T-cell (primary cell): ENCODE measurements around the gene LUC7L. TPM values are rescaled to one million over a fixed set of nuclear protein-coding genes. Genes with fewer than 3 reads are reported as not detected.
"Not testable (repeated sequence)": the region's sequence is repeated elsewhere in the genome, so short reads cannot be mapped to it uniquely, and the experiment has no call there.

Source experiments
- ATAC-seq, 4 experiments: fragments of 200-7000 bp in 3 of 4; fragments of 150-1000 bp in 1 of 4; cut with Tn5 transposase; replicated peaks in 1 of 4; 1 replicate in 3 of 4; 2 replicates in 1 of 4; pipeline ENCODE4 v1.10.0; 2021; ENCODE audit warnings: moderate library complexity in 3 of 4, mild to moderate bottlenecking in 2 of 4, moderate number of reproducible peaks in 1 of 4
- CTCF ChIA-PET, 2 donors: fragments of 300-600 bp; sonication (Branson Sonifier 250); formaldehyde crosslinking; loops; one replicate each; lab custom pipeline; 2022; ENCODE audit warnings: antibody characterized with exemption in 2 of 2; lab: Charles Lee
- POLR2A ChIA-PET, 2 donors: fragments of 300-600 bp; sonication (Branson Sonifier 250); formaldehyde crosslinking; loops; one replicate each; lab custom pipeline; 2022; ENCODE audit warnings: antibody characterized with exemption in 2 of 2; lab: Charles Lee
- DNase-seq, 35 experiments: peaks; one replicate each; pipeline versions ENCODE4 v3.0.0 to v3.0.0-alpha.2; 2013 to 2023
- H3K27ac ChIP-seq: one replicate; pipeline ENCODE4 v1.5.1; 2013; ENCODE audit warnings: low read length
- H3K27me3 ChIP-seq, 2 experiments: replicated peaks in 1 of 2; 1 replicate in 1 of 2; 2 replicates in 1 of 2; pipeline versions ENCODE4 v1.6.1 to v1.7.0; 2013; ENCODE audit warnings: low read length in 1 of 2, mixed read lengths in 1 of 2; ENCODE audit not compliant: control insufficient read depth in 2 of 2, insufficient read depth in 2 of 2; ENCODE audit errors: extremely low read depth in 1 of 2
- H3K36me3 ChIP-seq, 2 donors: 1 replicate in 1 of 2; 2 replicates in 1 of 2; pipeline versions ENCODE4 v1.6.1 to v1.7.0; 2013; ENCODE audit warnings: low read length in 1 of 2; ENCODE audit not compliant: control insufficient read depth in 2 of 2, insufficient read depth in 1 of 2; ENCODE audit errors: extremely low read depth in 1 of 2
- H3K4me1 ChIP-seq, 2 experiments: 1 replicate in 1 of 2; 2 replicates in 1 of 2; pipeline versions ENCODE4 v1.6.1 to v1.7.0; 2013; ENCODE audit warnings: low read length in 2 of 2, mixed read lengths in 1 of 2; ENCODE audit not compliant: insufficient read depth in 2 of 2, control insufficient read depth in 1 of 2; ENCODE audit errors: extremely low read depth in 1 of 2
- H3K4me3 ChIP-seq, 2 donors: 1 replicate in 1 of 2; 2 replicates in 1 of 2; pipeline versions ENCODE4 v1.5.1 to v1.7.0; 2013; ENCODE audit warnings: mild to moderate bottlenecking in 2 of 2, low read length in 1 of 2, moderate library complexity in 1 of 2; ENCODE audit not compliant: control insufficient read depth in 1 of 2; ENCODE audit errors: extremely low read depth in 1 of 2
- H3K9me3 ChIP-seq: 2 replicates; pipeline ENCODE4 v1.7.0; 2013
- H3K27ac Mint-ChIP-seq, 2 donors: one replicate each; pipeline ENCODE4 v1.8.0; 2020 to 2021; ENCODE audit warnings: mild to moderate bottlenecking in 2 of 2, mixed read lengths in 2 of 2
- H3K27me3 Mint-ChIP-seq, 2 donors: one replicate each; pipeline ENCODE4 v1.8.0; 2021 to 2022; ENCODE audit warnings: mixed read lengths in 2 of 2
- H3K36me3 Mint-ChIP-seq: one replicate; pipeline ENCODE4 v1.8.0; 2021; ENCODE audit warnings: mixed read lengths
- H3K4me1 Mint-ChIP-seq, 3 donors: one replicate each; pipeline ENCODE4 v1.8.0; 2020 to 2022; ENCODE audit warnings: mixed read lengths in 3 of 3, mild to moderate bottlenecking in 1 of 3
- H3K4me3 Mint-ChIP-seq, 3 donors: one replicate each; pipeline ENCODE4 v1.8.0; 2020 to 2022; ENCODE audit warnings: mild to moderate bottlenecking in 3 of 3, mixed read lengths in 3 of 3, moderate library complexity in 3 of 3
- H3K9me3 Mint-ChIP-seq, 3 donors: one replicate each; pipeline ENCODE4 v1.8.0; 2020 to 2022; ENCODE audit warnings: mixed read lengths in 3 of 3
- WGBS: methylation state at CpG from one replicate; pipeline ENCODE4 v1.1.5; 2013; ENCODE audit warnings: missing lambda C conversion rate; ENCODE audit not compliant: insufficient coverage; 5-methylcytosine and 5-hydroxymethylcytosine counted together
- total RNA-seq, 35 experiments: library from RNA in 6 of 35; stranded (reverse) in 6 of 35; fragments of 120-200 nt in 1 of 35; gene quantifications; one replicate each; pipeline versions ENCODE4 v1.2.1 to v1.2.4 and lab custom pipeline; 2013 to 2026

The LUC7L gene
- total RNA-seq, 5 donors from 2014 or later (not counting 1 experiment from before 2014, with no cell fraction given) = 134 to 170 (median 158) TPM

DNA sequence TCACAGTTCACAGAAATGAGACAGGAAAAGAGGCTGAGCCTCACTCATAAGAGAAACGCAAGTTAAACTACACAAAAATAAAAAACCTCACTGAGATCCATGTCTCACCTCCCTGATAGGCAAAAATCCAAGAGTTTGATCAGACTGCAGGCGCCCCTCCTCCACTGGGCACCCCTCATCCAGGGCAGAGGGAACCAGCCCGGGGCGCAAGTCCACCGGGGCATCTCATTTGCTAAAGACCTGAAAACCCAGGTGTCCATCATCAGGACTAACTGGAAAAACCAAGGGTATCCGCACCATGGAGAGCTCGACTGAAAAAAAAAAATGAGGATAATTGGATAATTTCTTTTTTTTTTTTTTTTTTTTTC is 74.2 kb downstream of the LUC7L start:
- no peak overlapping the region for H3K27ac Mint-ChIP-seq
- CTCF ChIA-PET = no interaction called here

DNA sequence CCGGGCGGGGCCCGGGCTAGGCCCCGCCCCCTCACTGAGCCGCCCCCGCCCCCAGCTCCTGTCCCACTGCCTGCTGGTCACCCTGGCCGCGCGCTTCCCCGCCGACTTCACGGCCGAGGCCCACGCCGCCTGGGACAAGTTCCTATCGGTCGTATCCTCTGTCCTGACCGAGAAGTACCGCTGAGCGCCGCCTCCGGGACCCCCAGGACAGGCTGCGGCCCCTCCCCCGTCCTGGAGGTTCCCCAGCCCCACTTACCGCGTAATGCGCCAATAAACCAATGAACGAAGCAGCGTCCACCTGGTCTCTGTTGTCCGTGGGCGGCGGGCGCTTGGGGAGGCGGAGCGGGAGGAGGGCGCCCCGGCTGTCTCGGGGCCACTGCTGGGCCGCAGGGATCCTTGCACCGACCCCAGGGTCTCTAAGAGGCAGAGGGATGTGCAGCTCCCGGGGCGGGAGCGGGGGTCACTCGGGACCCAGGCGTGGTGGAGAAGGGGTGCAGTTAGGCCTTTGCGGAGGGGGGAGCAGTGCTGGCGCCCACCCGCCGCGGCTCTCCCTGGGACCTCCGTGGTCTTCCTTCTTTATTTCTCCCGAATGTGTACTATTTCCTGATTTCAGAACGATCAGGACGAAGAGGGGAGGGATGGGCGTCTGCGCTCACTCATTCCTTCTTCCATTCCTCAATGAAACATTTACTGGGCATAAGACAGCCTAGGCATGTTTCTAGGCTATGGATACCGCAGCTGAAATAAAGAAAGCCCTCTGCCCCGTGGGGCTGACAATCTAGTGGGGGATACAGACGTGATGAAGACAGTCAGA is 74.8 kb downstream of the LUC7L start:
- H3K4me1 Mint-ChIP-seq = peaks cover 7 to 9% (median 8%) of the 10 kb centered on the region in 3 donors
- POLR2A ChIA-PET = no interaction called here
- peak overlapping the region; percentile 37 to 80 (median 58) for H3K4me3 Mint-ChIP-seq
- Histone ChIP-seq H3K36me3 (no peaks in the 10 kb centered on the region), H3K4me3 (peak overlapping the region; percentile 26 to 32), H3K27me3 (peaks cover 6 to 43% of the 10 kb centered on the region in 2 experiments), H3K9me3 (no peaks in the 10 kb centered on the region), H3K27ac (no peak overlapping the region), H3K4me1 (peaks cover 2 to 10% of the 10 kb centered on the region in 2 experiments)
- H3K27me3 Mint-ChIP-seq = peaks cover 14 to 38% of the 10 kb centered on the region in 2 donors
- peak; percentile 14 to 56 (median 46) for ATAC-seq
- H3K27ac Mint-ChIP-seq = no peak overlapping the region
- no peaks in the 10 kb centered on the region for H3K36me3 Mint-ChIP-seq
- WGBS = 8% methylated on average over 44 of the region's 59 CpGs
- H3K9me3 Mint-ChIP-seq = no peaks in the 10 kb centered on the region
- DNase-seq = peak in 1 of 35 experiments; percentile 17
- CTCF ChIA-PET = no interaction called here

More for the DNA sequence above, 74.2 kb downstream of the LUC7L start:
- Histone ChIP-seq H3K4me1 (peaks cover 2 to 10% of the 10 kb centered on the region in 2 experiments), H3K36me3 (no peaks in the 10 kb centered on the region), H3K27ac (no peak overlapping the region), H3K4me3 (no peak overlapping the region), H3K27me3 (peaks cover 6 to 47% of the 10 kb centered on the region in 2 experiments), H3K9me3 (no peaks in the 10 kb centered on the region)
- H3K36me3 Mint-ChIP-seq = no peaks in the 10 kb centered on the region
- ATAC-seq (no peak), DNase-seq (no peak)
- no CpG with 5 or more reads among the region's 7 CpGs for WGBS
- POLR2A ChIA-PET = no interaction called here
- H3K9me3 Mint-ChIP-seq = no peaks in the 10 kb centered on the region
- H3K4me3 Mint-ChIP-seq = peak overlapping the region; percentile 13 to 80 (median 58)
- H3K4me1 Mint-ChIP-seq = peaks cover 7 to 9% (median 8%) of the 10 kb centered on the region in 3 donors
- H3K27me3 Mint-ChIP-seq = peaks cover 17 to 35% of the 10 kb centered on the region in 2 donors

DNA sequence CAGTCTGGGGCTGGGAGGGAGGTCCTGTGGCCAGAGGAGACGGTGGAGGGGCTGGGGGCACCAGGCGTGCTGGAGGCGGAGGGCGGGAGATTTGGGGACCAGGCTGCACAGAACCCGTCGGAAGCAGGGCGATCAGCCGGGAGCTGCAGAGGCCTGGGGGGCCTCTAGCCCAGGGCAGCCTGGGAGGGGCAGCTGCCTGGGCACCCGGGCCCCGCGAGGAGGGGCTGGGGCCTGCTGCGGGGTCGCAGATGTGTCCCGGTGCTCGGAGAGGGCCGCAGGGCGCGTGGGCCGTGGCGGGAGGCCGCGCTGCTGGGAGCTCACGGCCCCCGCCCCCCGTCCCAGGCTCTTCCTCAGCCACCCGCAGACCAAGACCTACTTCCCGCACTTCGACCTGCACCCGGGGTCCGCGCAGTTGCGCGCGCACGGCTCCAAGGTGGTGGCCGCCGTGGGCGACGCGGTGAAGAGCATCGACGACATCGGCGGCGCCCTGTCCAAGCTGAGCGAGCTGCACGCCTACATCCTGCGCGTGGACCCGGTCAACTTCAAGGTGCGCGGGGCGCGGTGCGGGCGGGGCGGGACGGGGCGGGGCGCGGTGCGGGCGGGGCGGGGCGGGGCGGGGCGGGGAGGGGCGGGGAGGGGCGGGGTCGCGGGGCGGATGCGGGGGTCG is 75.6 kb downstream of the LUC7L start:
- Mint-ChIP-seq H3K27me3 (peaks cover 13 to 39% of the 10 kb centered on the region in 2 donors), H3K4me3 (peak overlapping the region in 1 of 3 donors; percentile 80)
- H3K9me3 ChIP-seq, H3K36me3 Mint-ChIP-seq, POLR2A ChIA-PET, H3K4me3 ChIP-seq, CTCF ChIA-PET, H3K36me3 ChIP-seq, H3K4me1 Mint-ChIP-seq, H3K9me3 Mint-ChIP-seq, H3K27ac ChIP-seq, H3K27ac Mint-ChIP-seq, DNase-seq: not testable (repeated sequence)
- peak; percentile 15 to 62 (median 51) for ATAC-seq
- H3K4me1 ChIP-seq = peaks cover 2 to 10% of the 10 kb centered on the region in 2 experiments
- H3K27me3 ChIP-seq = peaks cover 6 to 44% of the 10 kb centered on the region in 2 experiments
- WGBS = no CpG with 5 or more reads among the region's 74 CpGs

DNA sequence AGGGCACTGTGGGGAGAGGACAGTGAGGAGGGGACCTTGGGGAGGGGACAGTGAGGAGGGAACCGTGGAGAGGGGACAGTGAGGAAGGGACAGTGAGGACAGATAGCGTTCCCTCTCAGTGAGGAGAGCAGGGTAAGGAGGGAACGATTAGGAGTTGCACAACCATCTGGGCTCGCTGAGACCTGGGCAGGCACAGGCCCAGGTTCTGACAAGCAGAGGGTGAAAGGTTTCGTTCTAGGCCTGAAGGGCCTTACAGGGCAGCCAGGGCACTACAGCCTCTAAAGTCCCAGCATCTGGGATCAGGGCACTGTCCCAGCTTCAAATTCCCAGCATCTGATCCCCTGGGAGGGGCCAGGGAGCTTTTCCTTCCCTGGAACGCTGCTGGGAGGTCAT is 76.1 kb downstream of the LUC7L start:
- peak in 1 of 4 experiments; percentile 14 for ATAC-seq
- 89% methylated on average over 1 of the region's 6 CpGs for WGBS
- DNase-seq, H3K27ac Mint-ChIP-seq, H3K36me3 Mint-ChIP-seq, H3K4me3 ChIP-seq, H3K27ac ChIP-seq, H3K9me3 ChIP-seq, H3K4me1 Mint-ChIP-seq, H3K36me3 ChIP-seq, H3K9me3 Mint-ChIP-seq, CTCF ChIA-PET, POLR2A ChIA-PET: not testable (repeated sequence)
- Mint-ChIP-seq H3K27me3 (peaks cover 11 to 36% of the 10 kb centered on the region in 2 donors), H3K4me3 (peak overlapping the region in 1 of 3 donors; percentile 46)
- Histone ChIP-seq H3K27me3 (peaks cover 6 to 49% of the 10 kb centered on the region in 2 experiments), H3K4me1 (peaks cover 2 to 10% of the 10 kb centered on the region in 2 experiments)

DNA sequence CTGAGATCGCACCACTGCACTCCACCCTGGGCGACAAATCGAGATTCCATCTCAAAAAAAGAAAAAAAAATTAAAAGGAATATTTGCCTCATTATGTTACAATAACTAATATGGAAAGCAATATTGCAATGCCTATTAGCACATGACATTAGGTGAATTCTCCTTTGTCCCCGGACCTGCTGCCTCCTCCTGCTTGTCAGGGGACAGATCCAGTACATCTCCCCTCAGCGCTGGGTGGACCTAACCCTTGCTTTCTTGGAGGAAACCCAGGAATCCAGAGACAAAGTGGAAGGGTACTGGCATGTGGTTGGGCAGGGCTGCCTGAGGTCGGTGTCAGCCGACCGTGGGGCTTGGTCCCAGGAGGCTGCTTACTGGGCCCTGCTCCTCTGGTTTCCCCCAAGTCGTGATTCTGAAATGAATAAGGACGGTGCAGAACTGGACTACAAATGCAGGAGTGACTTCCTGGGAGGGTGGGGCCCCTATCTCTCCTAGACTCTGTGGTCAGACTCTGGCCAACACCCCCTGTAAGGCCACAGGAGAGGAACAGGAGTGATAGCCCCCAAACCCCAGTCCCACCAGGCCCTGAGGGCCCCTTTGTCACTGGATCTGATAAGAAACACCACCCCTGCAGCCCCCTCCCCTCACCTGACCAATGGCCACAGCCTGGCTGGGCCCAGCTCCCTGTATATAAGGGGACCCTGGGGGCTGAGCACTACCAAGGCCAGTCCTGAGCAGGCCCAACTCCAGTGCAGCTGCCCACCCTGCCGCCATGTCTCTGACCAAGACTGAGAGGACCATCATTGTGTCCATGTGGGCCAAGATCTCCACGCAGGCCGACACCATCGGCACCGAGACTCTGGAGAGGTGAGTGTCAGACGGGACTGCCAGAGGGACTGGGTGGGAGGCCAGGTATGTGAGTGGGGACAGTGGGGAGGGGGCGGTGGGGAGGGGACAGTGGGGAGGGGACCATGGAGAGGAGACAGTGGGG is 76.8 kb downstream of the LUC7L start, which contains the start of gene HBZ:
HBZ (plus strand) TSS at position 504 of the 988 bp plus-strand sequence; CDS start at position 770, 266 bp downstream.
- no peak for ATAC-seq
- peaks cover 6 to 49% of the 10 kb centered on the region in 2 experiments for H3K27me3 ChIP-seq
- ChIA-PET POLR2A (no interaction called here), CTCF (no interaction called here)
- Mint-ChIP-seq H3K4me1 (peaks cover 7 to 9% (median 8%) of the 10 kb centered on the region in 3 donors), H3K27me3 (peaks cover 11 to 33% of the 10 kb centered on the region in 2 donors), H3K9me3 (no peaks in the 10 kb centered on the region), H3K27ac (no peak within 1 kb of the TSS), H3K36me3 (no peaks in the 10 kb centered on the region), H3K4me3 (peak within 1 kb of the TSS in 1 of 3 donors; percentile 46)
- no peak within 1 kb of the TSS for H3K27ac ChIP-seq
- H3K9me3 ChIP-seq = no peaks in the 10 kb centered on the region
- no peak within 1 kb of the TSS for H3K4me3 ChIP-seq
- 82% methylated on average over 5 of the region's 17 CpGs for WGBS
- DNase-seq = no peak
- peaks cover 2 to 10% of the 10 kb centered on the region in 2 experiments for H3K4me1 ChIP-seq
- no peaks in the 10 kb centered on the region for H3K36me3 ChIP-seq
